Renal cortex interstitium (tissue), 15 donors: ENCODE data around the gene SLC12A9. TPM values are rescaled to one million over a fixed set of nuclear protein-coding genes. Genes with fewer than 3 reads are reported as not detected.
"Not testable (repeated sequence)": the region's sequence is repeated elsewhere in the genome, so short reads cannot be mapped to it uniquely, and the experiment has no call there.

Experiments
- DNase-seq, 11 donors: peaks; one replicate each; pipeline ENCODE4 v3.0.0-alpha.2; 2013; ENCODE audit warnings: low read depth in 9 of 11, low spot score in 4 of 11; ENCODE audit errors: extremely low read depth in 1 of 11
- long read RNA-seq, 16 experiments: transcript quantifications; one replicate each; lab custom pipeline, GENCODE V29; 2026
- polyA plus RNA-seq, 3 donors: library from polyadenylated mRNA; unstranded; fragments of 120-200 nt; gene quantifications; one replicate each; pipeline ENCODE4 v1.2.1, GENCODE V29; 2013; ENCODE audit not compliant: insufficient read length in 3 of 3

Gene SLC12A9
- 10 to 100 TPM; 20.9 to 38.3 (median 28.1) TPM for polyA plus RNA-seq
- long read RNA-seq, donor 1, full-length matches to known transcripts = 3 of 8 reads
- long read RNA-seq, donor 1, partial matches to known transcripts = 5 of 8 reads
- long read RNA-seq, donor 1, other reads (novel, unspliced or antisense) = 0 of 8 reads
- long read RNA-seq, donor 2, full-length matches to known transcripts = 2 of 7 reads
- long read RNA-seq, donor 2, partial matches to known transcripts = 5 of 7 reads
- long read RNA-seq, donor 2, other reads (novel, unspliced or antisense) = 0 of 7 reads
- long read RNA-seq, donor 3, full-length matches to known transcripts = 3 of 83 reads
- long read RNA-seq, donor 3, partial matches to known transcripts = 80 of 83 reads
- long read RNA-seq, donor 3, other reads (novel, unspliced or antisense) = 0 of 83 reads
- long read RNA-seq, donor 4, full-length matches to known transcripts = 4 of 36 reads
- long read RNA-seq, donor 4, partial matches to known transcripts = 19 of 36 reads
- long read RNA-seq, donor 4, other reads (novel, unspliced or antisense) = 13 of 36 reads
- long read RNA-seq, donor 5 = 0 reads
- long read RNA-seq, donor 6, full-length matches to known transcripts = 6 of 6 reads
- long read RNA-seq, donor 6, partial matches to known transcripts = 0 of 6 reads
- long read RNA-seq, donor 6, other reads (novel, unspliced or antisense) = 0 of 6 reads
- long read RNA-seq, donor 7, full-length matches to known transcripts = 3 of 8 reads
- long read RNA-seq, donor 7, partial matches to known transcripts = 5 of 8 reads
- long read RNA-seq, donor 7, other reads (novel, unspliced or antisense) = 0 of 8 reads
- long read RNA-seq, donor 8 = 0 reads
- long read RNA-seq, donor 9, full-length matches to known transcripts = 3 of 21 reads
- long read RNA-seq, donor 9, partial matches to known transcripts = 11 of 21 reads
- long read RNA-seq, donor 9, other reads (novel, unspliced or antisense) = 7 of 21 reads
- long read RNA-seq, donor 10, full-length matches to known transcripts = 1 of 17 reads
- long read RNA-seq, donor 10, partial matches to known transcripts = 16 of 17 reads
- long read RNA-seq, donor 10, other reads (novel, unspliced or antisense) = 0 of 17 reads
- long read RNA-seq, donor 11, full-length matches to known transcripts = 6 of 6 reads
- long read RNA-seq, donor 11, partial matches to known transcripts = 0 of 6 reads
- long read RNA-seq, donor 11, other reads (novel, unspliced or antisense) = 0 of 6 reads
- long read RNA-seq, donor 12, partial matches to known transcripts = 0 of 1 reads
- long read RNA-seq, donor 12, other reads (novel, unspliced or antisense) = 0 of 1 reads
- long read RNA-seq, donor 13 = 0 reads
- long read RNA-seq, donor 14, partial matches to known transcripts = 0 of 1 reads
- long read RNA-seq, donor 14, other reads (novel, unspliced or antisense) = 0 of 1 reads
- long read RNA-seq, donor 15, full-length matches to known transcripts = 3 of 8 reads
- long read RNA-seq, donor 15, partial matches to known transcripts = 5 of 8 reads
- long read RNA-seq, donor 15, other reads (novel, unspliced or antisense) = 0 of 8 reads
- long read RNA-seq, donor 16, full-length matches to known transcripts = 14 of 52 reads
- long read RNA-seq, donor 16, partial matches to known transcripts = 38 of 52 reads
- long read RNA-seq, donor 16, other reads (novel, unspliced or antisense) = 0 of 52 reads

GRCh38 chr7:100852048-100852872, at the start of gene SLC12A9:
Gene SLC12A9 (plus strand): TSS chr7:100852713. CDS start chr7:100854198, 1,485 bp downstream.
- DNase-seq = peak in 6 of 11 donors; percentile 74 to 86 (median 78)

- no peak for DNase-seq
These were observed 49.6 kb upstream of the SLC12A9 start for GRCh38 chr7:100802951-100803350.

- DNase-seq = peak in 4 of 11 donors; percentile 34 to 76 (median 52)
These were observed 48.9 kb upstream of the SLC12A9 start for GRCh38 chr7:100803398-100804161.

GRCh38 chr7:100804681-100805431, 47.7 kb upstream of the SLC12A9 start:
- no peak for DNase-seq

- no peak for DNase-seq
These were observed 46.2 kb upstream of the SLC12A9 start for GRCh38 chr7:100806276-100806675.

- DNase-seq = not testable (repeated sequence)
These were observed 45.6 kb upstream of the SLC12A9 start for GRCh38 chr7:100806883-100807282.

- no peak for DNase-seq
These were observed 44.1 kb upstream of the SLC12A9 start for GRCh38 chr7:100808354-100808875.

GRCh38 chr7:100811480-100811879, 41.0 kb upstream of the SLC12A9 start:
- DNase-seq = no peak

- DNase-seq = no peak
These were observed 39.8 kb upstream of the SLC12A9 start for GRCh38 chr7:100812729-100813128.

- DNase-seq = not testable (repeated sequence)
These were observed 36.0 kb upstream of the SLC12A9 start for GRCh38 chr7:100816515-100816914.

- DNase-seq = no peak
These were observed 35.4 kb upstream of the SLC12A9 start for GRCh38 chr7:100817097-100817496.

GRCh38 chr7:100818366-100818765, 34.1 kb upstream of the SLC12A9 start:
- no peak for DNase-seq

GRCh38 chr7:100818825-100819224, 33.7 kb upstream of the SLC12A9 start:
- no peak for DNase-seq

- no peak for DNase-seq
These were observed 32.9 kb upstream of the SLC12A9 start for GRCh38 chr7:100819586-100819985.

- DNase-seq = no peak
These were observed 30.0 kb upstream of the SLC12A9 start for GRCh38 chr7:100822236-100823139.
